A549 (cell line): ENCODE measurements around the gene KDM5B. TPM values are rescaled to one million over a fixed set of nuclear protein-coding genes. Genes with fewer than 3 reads are reported as not detected.

Experiments used
- ATAC-seq, 2 experiments: fragments of 200-7000 bp in 1 of 2; fragments of >200 bp in 1 of 2; cut with Nextera tagmentation in 1 of 2; cut with Tn5 transposase in 1 of 2; 3 replicates each; pipeline versions ENCODE4 v1.8.0 to v1.9.1; 2018 to 2020; ENCODE audit warnings: mild to moderate bottlenecking in 1 of 2, moderate library complexity in 1 of 2
- CTCF ChIA-PET: fragments of 300-600 bp; sonication (Branson Sonifier 250); formaldehyde crosslinking; extraction: SDS; loops from one replicate; lab custom pipeline; 2021; ENCODE audit warnings: antibody characterized with exemption, inconsistent platforms; lab: Yijun Ruan, JAX
- POLR2A ChIA-PET: fragments of 350-600 bp; formaldehyde crosslinking; extraction: SDS; loops from one replicate; lab custom pipeline; 2021; ENCODE audit warnings: antibody characterized with exemption, inconsistent platforms; lab: Yijun Ruan, JAX
- DNase-seq, 2 experiments: peaks; one replicate each; pipeline versions ENCODE4 v3.0.0 to v3.0.0-alpha.2; 2011 to 2016; ENCODE audit warnings: low read depth in 1 of 2, low spot score in 1 of 2
- FAIRE-seq: peaks from 2 replicates; lab custom pipeline; 2011; peaks lifted over from hg19 to GRCh38; lab: Jason Lieb, UNC
- H3K27ac ChIP-seq, 2 experiments: fragments of >200 bp; sonication (Bioruptor Twin); formaldehyde crosslinking; 3 replicates each; pipeline ENCODE4 v1.5.1; 2016 to 2017
- H3K4me1 ChIP-seq: fragments of >200 bp; sonication (Bioruptor Twin); formaldehyde crosslinking; 3 replicates; pipeline ENCODE4 v1.6.1; 2016
- H3K4me2 ChIP-seq: fragments of >200 bp; sonication (Bioruptor Twin); formaldehyde crosslinking; 3 replicates; pipeline ENCODE4 v1.6.1; 2016
- H3K4me3 ChIP-seq: fragments of >200 bp; sonication (Bioruptor Twin); formaldehyde crosslinking; 3 replicates; pipeline ENCODE4 v1.5.1; 2016
- H3K9me3 ChIP-seq: fragments of >200 bp; sonication (Bioruptor Twin); formaldehyde crosslinking; 3 replicates; pipeline ENCODE4 v1.6.1; 2016
- BCL3 ChIP-seq: fragments of >200 bp; sonication (Bioruptor Twin); formaldehyde crosslinking; IDR thresholded peaks from 3 replicates; pipeline ENCODE4 v1.6.1; 2016
- CBX2 ChIP-seq: fragments of 200-600 bp; sonication (generic); IDR thresholded peaks from 2 replicates; pipeline ENCODE4 v1.6.1; 2016; ENCODE audit warnings: low read depth, mild to moderate bottlenecking, borderline replicate concordance
- CEBPB ChIP-seq, 2 experiments: fragments of >200 bp in 1 of 2; sonication (Bioruptor Twin) in 1 of 2; formaldehyde crosslinking in 1 of 2; IDR thresholded peaks; 2 replicates each; pipeline ENCODE4 v1.6.1; 2012 to 2016
- E2F6 ChIP-seq: IDR thresholded peaks from 2 replicates; pipeline ENCODE4 v1.6.1; 2012; ENCODE audit warnings: low read depth, borderline replicate concordance
- EHF ChIP-seq: fragments of 250-450 bp; sonication (Bioruptor Pico); IDR thresholded peaks from 2 replicates; pipeline ENCODE4 v1.5.0; 2020; ENCODE audit warnings: mild to moderate bottlenecking
- EHMT2 ChIP-seq: fragments of 200-600 bp; sonication (generic); IDR thresholded peaks from 2 replicates; pipeline ENCODE4 v1.6.1; 2016; ENCODE audit warnings: antibody characterized with exemption, low read depth, mild to moderate bottlenecking, moderate library complexity
- ELK1 ChIP-seq: fragments of 150-350 bp; IDR thresholded peaks from 2 replicates; pipeline ENCODE4 v1.6.1; 2014; ENCODE audit warnings: low read depth, mild to moderate bottlenecking, low read length
- ESRRA ChIP-seq: fragments of 150-350 bp; IDR thresholded peaks from 2 replicates; pipeline ENCODE4 v1.6.1; 2014; ENCODE audit warnings: mild to moderate bottlenecking, low read length, borderline replicate concordance
- GATA3 ChIP-seq: IDR thresholded peaks from 2 replicates; pipeline ENCODE4 v1.6.1; 2012; ENCODE audit warnings: borderline replicate concordance
- HES2 ChIP-seq: fragments of >200 bp; sonication (Bioruptor Twin); formaldehyde crosslinking; IDR thresholded peaks from 2 replicates; pipeline ENCODE4 v1.6.1; 2016
- HEYL ChIP-seq: fragments of 250-450 bp; sonication (Bioruptor Pico); IDR thresholded peaks from 2 replicates; pipeline ENCODE4 v1.8.0; 2021; ENCODE audit warnings: mild to moderate bottlenecking, moderate library complexity
- HOXB13 ChIP-seq: fragments of 250-450 bp; sonication (Bioruptor Pico); IDR thresholded peaks from 2 replicates; pipeline ENCODE4 v1.5.0; 2020; ENCODE audit warnings: low read depth, mild to moderate bottlenecking, moderate library complexity
- JUN ChIP-seq, 2 experiments: fragments of >200 bp; sonication (Bioruptor Twin); formaldehyde crosslinking; IDR thresholded peaks; 2 replicates in 1 of 2; 3 replicates in 1 of 2; pipeline ENCODE4 v1.6.1; 2016 to 2017
- KDM1A ChIP-seq: fragments of 200-600 bp; sonication (generic); IDR thresholded peaks from 2 replicates; pipeline ENCODE4 v1.6.1; 2016; ENCODE audit warnings: low read depth, mild to moderate bottlenecking
- MAX ChIP-seq: IDR thresholded peaks from 2 replicates; pipeline ENCODE4 v1.6.1; 2012
- NFE2L2 ChIP-seq: fragments of 150-350 bp; conservative IDR thresholded peaks from 2 replicates; pipeline ENCODE4 v1.6.1; 2014; ENCODE audit warnings: low read length
- NPAS2 ChIP-seq: fragments of 250-450 bp; sonication (Bioruptor Pico); IDR thresholded peaks from 2 replicates; pipeline ENCODE4 v1.8.0; 2022; ENCODE audit warnings: mild to moderate bottlenecking, moderate library complexity, borderline replicate concordance
- RAD21 ChIP-seq, 2 experiments: fragments of >200 bp in 1 of 2; sonication (Bioruptor Twin) in 1 of 2; formaldehyde crosslinking in 1 of 2; IDR thresholded peaks in 1 of 2; conservative IDR thresholded peaks in 1 of 2; 2 replicates in 1 of 2; 3 replicates in 1 of 2; pipeline ENCODE4 v1.6.1; 2012 to 2018; ENCODE audit warnings: inconsistent platforms in 1 of 2
- RFX5 ChIP-seq: fragments of 450-650 bp; IDR thresholded peaks from 2 replicates; pipeline ENCODE4 v1.7.1; 2014; ENCODE audit warnings: antibody characterized with exemption, mild to moderate bottlenecking, moderate library complexity
- RNF2 ChIP-seq: fragments of 200-600 bp; sonication (generic); IDR thresholded peaks from 2 replicates; pipeline ENCODE4 v1.6.1; 2016; ENCODE audit warnings: low read depth, mild to moderate bottlenecking, antibody characterized with exemption, moderate library complexity, borderline replicate concordance
- TFCP2L1 ChIP-seq: fragments of 250-450 bp; sonication (Bioruptor Pico); IDR thresholded peaks from 2 replicates; pipeline ENCODE4 v1.5.0; 2021; ENCODE audit warnings: mild to moderate bottlenecking
- USF2 ChIP-seq: fragments of 450-650 bp; IDR thresholded peaks from 2 replicates; pipeline ENCODE4 v1.6.1; 2014; ENCODE audit warnings: antibody characterized with exemption
- ZNF302 ChIP-seq: fragments of 250-450 bp; sonication (Bioruptor Pico); IDR thresholded peaks from 2 replicates; pipeline ENCODE4 v1.9.0; 2021; ENCODE audit warnings: inconsistent platforms, mild to moderate bottlenecking, moderate library complexity
- ZSCAN20 ChIP-seq: fragments of 250-450 bp; sonication (Bioruptor Pico); IDR thresholded peaks from 2 replicates; pipeline ENCODE4 v1.8.0; 2022; ENCODE audit warnings: mild to moderate bottlenecking, moderate library complexity
- WGBS: methylation state at CpG from one replicate; pipeline ENCODE4 v1.1.6; 2017; ENCODE audit errors: missing lambda C conversion rate; 5-methylcytosine and 5-hydroxymethylcytosine counted together
- polyA plus RNA-seq, 4 experiments: library from polyadenylated mRNA; depleted of rRNA in 3 of 4; stranded (reverse); fragments of >200 nt; fragmentation: RNase III in 1 of 4; extraction: RNeasy Plus Mini Kit Qiagen cat#74134 plus additional on column Dnase treatment in 1 of 4; gene quantifications; 2 replicates in 3 of 4; 3 replicates in 1 of 4; pipeline ENCODE4 v1.2.3, GENCODE V29; 2011 to 2017

KDM5B gene
- polyA plus RNA-seq, 2 of the 4 experiments (the other 2 are of a cell fraction): 15.8 to 44.3 TPM

GRCh38 chr1:202802034-202802433, 6.2 kb downstream of the KDM5B start (continued):
- no peak for TF ChIP-seq E2F6
- TF ChIP-seq CEBPB (IDR thresholded peaks at IDR 0.05): no peak
- TF ChIP-seq RFX5: no peak
- TF ChIP-seq EHF (CRISPR knock-in tag): no peak
- no peak for TF ChIP-seq RNF2

GRCh38 chr1:202801175-202801574, 7.0 kb downstream of the KDM5B start:
- no peak for FAIRE-seq

GRCh38 chr1:202800742-202801141, 7.5 kb downstream of the KDM5B start:
- no peak overlapping the region for H3K4me3 ChIP-seq
- H3K27ac ChIP-seq: no peak overlapping the region
- H3K4me1 ChIP-seq: peaks cover 46% of the 10 kb centered on the region
- DNase-seq (no peak), FAIRE-seq (no peak), ATAC-seq (no peak)
- ChIA-PET POLR2A (no interaction called here), CTCF (no interaction called here)
- WGBS: 95% methylated on average over 1 of the region's 1 CpG
- H3K9me3 ChIP-seq: no peaks in the 10 kb centered on the region
- TF ChIP-seq ZNF302 (CRISPR knock-in tag) (no peak), NFE2L2 (no peak), BCL3 (no peak), GATA3 (no peak), CBX2 (no peak), HES2 (no peak), JUN (IDR thresholded peaks at IDR 0.05) (no peak), ZSCAN20 (CRISPR knock-in tag) (no peak), KDM1A (no peak)
- H3K4me2 ChIP-seq: no peak overlapping the region

More at GRCh38 chr1:202801175-202801574, 7.0 kb downstream of the KDM5B start:
- ChIA-PET CTCF (no interaction called here), POLR2A (no interaction called here)
- DNase-seq (no peak), ATAC-seq (no peak)
- Histone ChIP-seq H3K9me3 (no peaks in the 10 kb centered on the region), H3K4me1 (peaks cover 50% of the 10 kb centered on the region), H3K4me3 (no peak overlapping the region), H3K27ac (no peak overlapping the region), H3K4me2 (no peak overlapping the region)
- TF ChIP-seq E2F6 (no peak), EHMT2 (no peak), ELK1 (no peak), NPAS2 (no peak), RAD21 (conservative IDR thresholded peaks at IDR 0.05 in 1 of 2, IDR thresholded peaks at IDR 0.05 in 1 of 2) (no peak), NFE2L2 (no peak), TFCP2L1 (no peak), BCL3 (no peak), USF2 (no peak), MAX (no peak), HEYL (CRISPR knock-in tag) (no peak), ESRRA (no peak), HOXB13 (no peak), ZSCAN20 (CRISPR knock-in tag) (no peak)
- 89% methylated on average over 2 of the region's 2 CpGs for WGBS
